ENCODE data around the gene KRTAP2-4. TPM values are rescaled to one million over a fixed set of nuclear protein-coding genes. Genes with fewer than 3 reads are reported as not detected.
A peak's percentile ranks its signal among the peaks of the same experiment; 100 is the strongest.
"Not testable (repeated sequence)": the region's sequence is repeated elsewhere in the genome, so short reads cannot be mapped to it uniquely, and the experiment has no call there.

KRTAP2-4 gene
- total RNA-seq, 2 donors from 2014 or later: not detected

GRCh38 chr17:41064301-41064700 is 1.4 kb downstream of the KRTAP2-4 start:
- ATAC-seq (ENCODE audit: insufficient number of reproducible peaks, low FRiP score, low read depth): no peak
- Histone ChIP-seq H3K9me3 (no peaks in the 10 kb centered on the region), H3K27ac (no peak overlapping the region), H3K36me3 (no peaks in the 10 kb centered on the region), H3K27me3 (replicated peaks; ENCODE audit: insufficient read depth) (no peaks in the 10 kb centered on the region), H3K4me1 (ENCODE audit: control insufficient read depth in 1 of 2, low read depth in 2 of 2) (peaks cover 23 to 33% of the 10 kb centered on the region in 2 donors), H3K4me3 (no peak overlapping the region)
- TF ChIP-seq CTCF (IDR thresholded peaks at IDR 0.05): no peak
- DNase-seq (ENCODE audit: low spot score): no peak

- TF ChIP-seq CTCF (IDR thresholded peaks at IDR 0.05): no peak
- no peak for DNase-seq (ENCODE audit: low spot score)
These were observed 2.2 kb downstream of the KRTAP2-4 start for GRCh38 chr17:41063449-41063848.

GRCh38 chr17:41061964-41062363 is 3.7 kb downstream of the KRTAP2-4 start:
- no peak for DNase-seq (ENCODE audit: low spot score)
- Histone ChIP-seq H3K27ac (peak overlapping the region; percentile 52 to 56), H3K36me3 (no peaks in the 10 kb centered on the region), H3K4me3 (no peak overlapping the region), H3K27me3 (replicated peaks; ENCODE audit: insufficient read depth) (no peaks in the 10 kb centered on the region), H3K4me1 (ENCODE audit: control insufficient read depth in 1 of 2, low read depth in 2 of 2) (peaks cover 23 to 33% of the 10 kb centered on the region in 2 donors), H3K9me3 (no peaks in the 10 kb centered on the region)
- ATAC-seq (ENCODE audit: insufficient number of reproducible peaks, low FRiP score, low read depth): no peak
- no peak for TF ChIP-seq CTCF (IDR thresholded peaks at IDR 0.05)

More at GRCh38 chr17:41063449-41063848, 2.2 kb downstream of the KRTAP2-4 start:
- no peak for ATAC-seq (ENCODE audit: insufficient number of reproducible peaks, low FRiP score, low read depth)
- Histone ChIP-seq H3K4me3 (no peak overlapping the region), H3K27ac (no peak overlapping the region), H3K27me3 (replicated peaks; ENCODE audit: insufficient read depth) (no peaks in the 10 kb centered on the region), H3K36me3 (no peaks in the 10 kb centered on the region), H3K9me3 (no peaks in the 10 kb centered on the region), H3K4me1 (ENCODE audit: control insufficient read depth in 1 of 2, low read depth in 2 of 2) (peaks cover 23 to 33% of the 10 kb centered on the region in 2 donors)

- no peak for DNase-seq (ENCODE audit: low spot score)
- Histone ChIP-seq H3K36me3 (no peaks in the 10 kb centered on the region), H3K4me3 (no peak within 1 kb of the TSS), H3K27ac (peak within 1 kb of the TSS; percentile 52 to 56), H3K27me3 (replicated peaks; ENCODE audit: insufficient read depth) (no peaks in the 10 kb centered on the region), H3K9me3 (no peaks in the 10 kb centered on the region), H3K4me1 (ENCODE audit: control insufficient read depth in 1 of 2, low read depth in 2 of 2) (peaks cover 23 to 33% of the 10 kb centered on the region in 2 donors)
- no peak for TF ChIP-seq CTCF (IDR thresholded peaks at IDR 0.05)
- no peak for ATAC-seq (ENCODE audit: insufficient number of reproducible peaks, low FRiP score, low read depth)
These were observed 5.6 kb downstream of the KRTAP2-4 start, which contains the start of gene KRTAP2-3 for GRCh38 chr17:41060052-41060604. TSS of gene KRTAP2-3 (minus strand) at chr17:41060114. CDS start at chr17:41060050, 64 bp downstream.

- H3K9me3 ChIP-seq; H3K27me3 ChIP-seq (replicated peaks; ENCODE audit: insufficient read depth); DNase-seq (ENCODE audit: low spot score); H3K36me3 ChIP-seq; ATAC-seq (ENCODE audit: insufficient number of reproducible peaks, low FRiP score, low read depth); H3K27ac ChIP-seq; H3K4me3 ChIP-seq: not testable (repeated sequence)
- peaks cover 23 to 33% of the 10 kb centered on the region in 2 donors for H3K4me1 ChIP-seq (ENCODE audit: control insufficient read depth in 1 of 2, low read depth in 2 of 2)
These were observed 6.2 kb downstream of the KRTAP2-4 start for GRCh38 chr17:41059276-41060051.
